Measurements from ENCODE around the gene CNN2. TPM values are rescaled to one million over a fixed set of nuclear protein-coding genes. Genes with fewer than 3 reads are reported as not detected.

CNN2 gene
- total and polyA plus RNA-seq, 2 donors (not counting 1 experiment from before 2014, with no cell fraction given) = 198 to 301 TPM

DNA sequence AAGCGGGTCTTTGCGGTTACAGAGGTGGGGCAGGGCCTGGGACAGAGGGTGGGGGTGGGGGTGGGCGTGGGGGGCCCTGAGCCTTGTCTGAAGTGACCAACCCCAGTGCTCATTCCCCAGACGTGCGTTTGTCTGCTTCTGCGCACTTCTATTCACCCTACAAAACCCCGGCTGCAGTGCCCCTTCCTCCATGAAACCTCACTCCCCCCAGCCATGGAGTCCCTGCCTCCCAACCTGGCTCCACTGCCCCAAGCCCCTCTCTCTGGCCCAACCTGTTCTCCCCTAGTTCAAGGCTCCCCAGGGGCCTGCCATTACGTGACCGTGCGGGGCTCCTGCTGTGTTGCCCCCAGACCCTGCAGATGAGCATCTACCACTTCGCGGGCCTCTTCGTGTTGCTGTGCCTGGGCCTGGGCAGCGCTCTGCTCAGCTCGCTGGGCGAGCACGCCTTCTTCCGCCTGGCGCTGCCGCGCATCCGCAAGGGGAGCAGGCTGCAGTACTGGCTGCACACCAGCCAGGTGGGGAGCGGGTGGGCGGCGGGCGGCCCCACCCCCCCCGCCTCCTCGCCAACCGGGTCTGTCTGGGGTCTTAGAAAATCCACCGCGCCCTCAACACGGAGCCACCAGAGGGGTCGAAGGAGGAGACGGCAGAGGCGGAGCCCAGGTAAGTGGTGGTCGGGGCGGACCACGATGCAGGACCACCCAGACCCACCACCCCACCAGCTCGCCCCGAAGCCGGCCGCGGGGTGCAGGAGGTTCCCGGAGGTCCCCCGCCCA lies 18.0 kb upstream of the CNN2 start:
- Mint-ChIP-seq H3K27me3 (no peaks in the 10 kb centered on the region), H3K4me3 (no peak overlapping the region)
- intact Hi-C loops (cut with micrococcal nuclease) = no loop called here

More for the DNA sequence above, 18.0 kb upstream of the CNN2 start:
- H3K4me2 ChIP-seq (replicated peaks; ENCODE audit: low read depth, low read length, poor library complexity, severe bottlenecking) = no peak overlapping the region
- Mint-ChIP-seq H3K9me3 (ENCODE audit: insufficient read depth) (no peaks in the 10 kb centered on the region), H3K4me1 (no peaks in the 10 kb centered on the region), H3K27ac (no peak overlapping the region)
- peaks cover 0 to 2% (median 0%) of the 10 kb centered on the region in 4 experiments for H3K27me3 ChIP-seq (replicated peaks in 1 of 4; ENCODE audit: control extremely low read depth in 1 of 4, control insufficient read depth in 3 of 4, insufficient read depth in 4 of 4, low read length in 3 of 4)
- DNase-seq (no peak), ATAC-seq (ENCODE audit: low read depth) (no peak)
- no peak overlapping the region for H3K9ac ChIP-seq (ENCODE audit: low read length)
- peaks cover 42% of the 10 kb centered on the region for H4K20me1 ChIP-seq (ENCODE audit: control insufficient read depth, insufficient read depth, low read length, poor library complexity, severe bottlenecking)
- no peaks in the 10 kb centered on the region for H3K4me1 ChIP-seq (ENCODE audit: control insufficient read depth in 2 of 2, insufficient read depth in 2 of 2, low read length in 2 of 2)
- H3K4me3 ChIP-seq (ENCODE audit: control extremely low read depth in 1 of 5, extremely low read depth in 1 of 5, insufficient read depth in 1 of 5, low read depth in 2 of 5, low read length in 4 of 5) = no peak overlapping the region
- ChIA-PET POLR2A (interaction anchor here (0.7 to 1.0 kb wide), 2 partner anchors 9 to 209 kb away, joined by 3 to 4 read pairs; no protein-coding TSS in a partner anchor), CTCF (no interaction called here)
- no peak overlapping the region for H3K27ac ChIP-seq (ENCODE audit: low read length in 2 of 2)
- no peak for TF ChIP-seq EZH2 (IDR thresholded peaks at IDR 0.05; ENCODE audit: borderline replicate concordance, insufficient read depth, low read depth, low read length, poor library complexity, severe bottlenecking)
- TF ChIP-seq CTCF (IDR thresholded peaks at IDR 0.05) = no peak
- no peak overlapping the region for H2AFZ ChIP-seq (ENCODE audit: insufficient read depth, low read depth, low read length, poor library complexity, severe bottlenecking)
- peaks cover 13% of the 10 kb centered on the region for H3K79me2 ChIP-seq (ENCODE audit: control insufficient read depth, insufficient read depth, low read length)
- H3K9me3 ChIP-seq (ENCODE audit: control extremely low read depth in 1 of 3, control insufficient read depth in 2 of 3, insufficient read depth in 1 of 3, low read length in 2 of 3) = no peaks in the 10 kb centered on the region
- 93% methylated on average over 32 of the region's 45 CpGs for WGBS (ENCODE audit: insufficient coverage)
- H3K36me3 ChIP-seq (replicated peaks in 1 of 2; ENCODE audit: control extremely low read depth in 1 of 2, control insufficient read depth in 1 of 2, extremely low read depth in 1 of 2, insufficient read depth in 2 of 2, low read length in 1 of 2) = peaks cover 0 to 23% of the 10 kb centered on the region in 2 experiments

Data from B cell (primary cell).